ENCODE measurements around the gene EPHB1. TPM values are rescaled to one million over a fixed set of nuclear protein-coding genes. Genes with fewer than 3 reads are reported as not detected.

EPHB1 gene
- total and polyA plus RNA-seq, 2 donors (not counting 3 experiments of a cell fraction or from before 2014, with no cell fraction given): 1.3 to 5.2 TPM

GRCh38 chr3:134873789-134874188, 78.7 kb downstream of the EPHB1 start:
- no peak overlapping the region for H3K4me2 ChIP-seq (ENCODE audit: insufficient read depth, low read length)
- no peak overlapping the region for H3K9ac ChIP-seq (replicated peaks; ENCODE audit: extremely low read depth, insufficient read depth, low read length)
- H3K79me2 ChIP-seq (ENCODE audit: control insufficient read depth, insufficient read depth, low read length): no peaks in the 10 kb centered on the region
- H3K27me3 ChIP-seq (ENCODE audit: control insufficient read depth in 2 of 2, insufficient read depth in 2 of 2, low read length in 2 of 2): no peaks in the 10 kb centered on the region
- H3K36me3 ChIP-seq (ENCODE audit: control insufficient read depth in 2 of 2, extremely low read depth in 1 of 2, insufficient read depth in 2 of 2, low read length in 2 of 2): no peaks in the 10 kb centered on the region
- no peak overlapping the region for H3K27ac ChIP-seq (ENCODE audit: insufficient read depth, low read depth, low read length)
- FAIRE-seq (no peak), DNase-seq (ENCODE audit: low read depth, low spot score) (no peak)
- BruUV-seq (replicated peaks): no TSS peak
- H3K4me1 ChIP-seq (ENCODE audit: control insufficient read depth, extremely low read depth, insufficient read depth, low read length): no peaks in the 10 kb centered on the region
- H3K9me1 ChIP-seq (replicated peaks; ENCODE audit: control insufficient read depth, extremely low read depth, insufficient read depth, low read length): no peaks in the 10 kb centered on the region
- dilution Hi-C loops (cut with MboI; ENCODE audit: extremely low pct_ligation_motif_present, low sequenced_read_pairs) (no loop called here), intact Hi-C loops (cut with micrococcal nuclease) (no loop called here)
- ChIA-PET CTCF (no interaction called here), POLR2A (no interaction called here)
- H3K4me3 ChIP-seq (replicated peaks in 1 of 3; ENCODE audit: insufficient read depth in 1 of 3, low read depth in 1 of 3, low read length in 3 of 3): no peak overlapping the region
- H4K20me1 ChIP-seq (replicated peaks; ENCODE audit: control insufficient read depth, extremely low read depth, insufficient read depth, low read length): no peaks in the 10 kb centered on the region
- no peak overlapping the region for H2AFZ ChIP-seq (ENCODE audit: low read depth, low read length)
- H3K9me3 ChIP-seq (replicated peaks; ENCODE audit: control insufficient read depth, insufficient read depth, low read length): no peaks in the 10 kb centered on the region
- TF ChIP-seq MYC (IDR thresholded peaks at IDR 0.05; ENCODE audit: low read depth, low read length) (no peak), POLR2AphosphoS5 (IDR thresholded peaks at IDR 0.05; ENCODE audit: insufficient read depth, low read depth, low read length) (no peak), GATA2 (IDR thresholded peaks at IDR 0.05; ENCODE audit: insufficient read depth, insufficient read length, low read depth, low read length) (no peak), POLR2A (IDR thresholded peaks at IDR 0.05; ENCODE audit: low read depth, low read length) (no peak), JUN (IDR thresholded peaks at IDR 0.05; ENCODE audit: borderline replicate concordance, insufficient read depth, insufficient read length, low read depth) (no peak), EZH2 (IDR thresholded peaks at IDR 0.05; ENCODE audit: borderline replicate concordance, low read depth, low read length, severe bottlenecking) (no peak), FOS (IDR thresholded peaks at IDR 0.05; ENCODE audit: borderline replicate concordance, insufficient read depth, low read length) (no peak), MAX (IDR thresholded peaks at IDR 0.05; ENCODE audit: insufficient read depth, insufficient read length) (no peak), CTCF (IDR thresholded peaks at IDR 0.05; ENCODE audit: extremely low read depth in 1 of 2, insufficient read depth in 1 of 2, low read depth in 1 of 2, low read length in 2 of 2) (no peak)
